Measurements from ENCODE around the gene C16orf87. TPM values are rescaled to one million over a fixed set of nuclear protein-coding genes. Genes with fewer than 3 reads are reported as not detected.

The C16orf87 gene
- total and polyA plus RNA-seq, 9 of the 15 experiments (the other 6 are each of a cell fraction or from before 2014, with no cell fraction given): 7.8 to 16.7 (median 10.5) TPM

DNA sequence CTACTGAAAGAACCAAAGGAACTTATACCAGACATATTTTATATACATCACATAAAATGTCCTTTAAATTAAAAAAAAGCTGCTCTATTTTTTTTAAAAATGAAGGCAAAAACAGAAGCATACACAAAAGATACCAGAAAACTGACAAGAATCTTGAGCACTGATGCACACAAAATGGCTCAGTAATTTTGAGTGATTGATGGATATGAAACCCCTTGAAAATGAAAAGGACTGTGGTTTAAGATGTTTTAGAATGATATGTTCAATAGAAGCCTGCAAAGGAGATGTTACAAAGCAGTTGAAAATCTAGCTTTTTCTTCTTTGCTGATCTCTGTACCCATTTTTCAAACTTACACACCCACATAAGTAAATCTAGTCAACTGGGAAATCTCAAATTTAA, 2.7 kb downstream of the C16orf87 start (continued):
- TF ChIP-seq, protein P1, sequence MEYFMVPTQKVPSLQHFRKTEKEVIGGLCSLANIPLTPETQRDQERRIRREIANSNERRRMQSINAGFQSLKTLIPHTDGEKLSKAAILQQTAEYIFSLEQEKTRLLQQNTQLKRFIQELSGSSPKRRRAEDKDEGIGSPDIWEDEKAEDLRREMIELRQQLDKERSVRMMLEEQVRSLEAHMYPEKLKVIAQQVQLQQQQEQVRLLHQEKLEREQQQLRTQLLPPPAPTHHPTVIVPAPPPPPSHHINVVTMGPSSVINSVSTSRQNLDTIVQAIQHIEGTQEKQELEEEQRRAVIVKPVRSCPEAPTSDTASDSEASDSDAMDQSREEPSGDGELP (CRISPR knock-in tag; IDR thresholded peaks at IDR 0.05; ENCODE audit: borderline replicate concordance): no peak
- TF ChIP-seq POU5F1 (IDR thresholded peaks at IDR 0.05; ENCODE audit: borderline replicate concordance, low read depth, low read length, partially characterized antibody) (no peak), NFYB (IDR thresholded peaks at IDR 0.05; ENCODE audit: extremely low read depth, insufficient read length) (no peak), TCF3 (CRISPR knock-in tag; IDR thresholded peaks at IDR 0.05) (0 out of 2 replicates have a peak, but pooled peaks have one; percentile 13), ZNF384 (IDR thresholded peaks at IDR 0.05; ENCODE audit: low read depth, low read length) (no peak), GATAD2B (IDR thresholded peaks at IDR 0.05; ENCODE audit: borderline replicate concordance) (0 out of 2 replicates have a peak, but pooled peaks have one; percentile 42)
- TF ChIP-seq, protein P2, sequence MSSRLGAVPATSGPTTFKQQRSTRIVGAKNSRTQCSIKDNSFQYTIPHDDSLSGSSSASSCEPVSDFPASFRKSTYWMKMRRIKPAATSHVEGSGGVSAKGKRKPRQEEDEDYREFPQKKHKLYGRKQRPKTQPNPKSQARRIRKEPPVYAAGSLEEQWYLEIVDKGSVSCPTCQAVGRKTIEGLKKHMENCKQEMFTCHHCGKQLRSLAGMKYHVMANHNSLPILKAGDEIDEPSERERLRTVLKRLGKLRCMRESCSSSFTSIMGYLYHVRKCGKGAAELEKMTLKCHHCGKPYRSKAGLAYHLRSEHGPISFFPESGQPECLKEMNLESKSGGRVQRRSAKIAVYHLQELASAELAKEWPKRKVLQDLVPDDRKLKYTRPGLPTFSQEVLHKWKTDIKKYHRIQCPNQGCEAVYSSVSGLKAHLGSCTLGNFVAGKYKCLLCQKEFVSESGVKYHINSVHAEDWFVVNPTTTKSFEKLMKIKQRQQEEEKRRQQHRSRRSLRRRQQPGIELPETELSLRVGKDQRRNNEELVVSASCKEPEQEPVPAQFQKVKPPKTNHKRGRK (tag; IDR thresholded peaks at IDR 0.05): no peak
- TF ChIP-seq, protein P3, sequence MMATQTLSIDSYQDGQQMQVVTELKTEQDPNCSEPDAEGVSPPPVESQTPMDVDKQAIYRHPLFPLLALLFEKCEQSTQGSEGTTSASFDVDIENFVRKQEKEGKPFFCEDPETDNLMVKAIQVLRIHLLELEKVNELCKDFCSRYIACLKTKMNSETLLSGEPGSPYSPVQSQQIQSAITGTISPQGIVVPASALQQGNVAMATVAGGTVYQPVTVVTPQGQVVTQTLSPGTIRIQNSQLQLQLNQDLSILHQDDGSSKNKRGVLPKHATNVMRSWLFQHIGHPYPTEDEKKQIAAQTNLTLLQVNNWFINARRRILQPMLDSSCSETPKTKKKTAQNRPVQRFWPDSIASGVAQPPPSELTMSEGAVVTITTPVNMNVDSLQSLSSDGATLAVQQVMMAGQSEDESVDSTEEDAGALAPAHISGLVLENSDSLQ (IDR thresholded peaks at IDR 0.05): peak; percentile 65
